GM18520 (cell line): Measurements from ENCODE around the gene RGS10.
A peak's percentile ranks its signal among the peaks of the same experiment; 100 is the strongest.
"Not testable (repeated sequence)": the region's sequence is repeated elsewhere in the genome, so short reads cannot be mapped to it uniquely, and the experiment has no call there.

Experiments used
- ATAC-seq: cut with Tn5 transposase; IDR thresholded peaks from one replicate; pipeline ENCODE4 v1.9.1; 2021; ENCODE audit not compliant: unreplicated experiment

RGS10 gene

DNA sequence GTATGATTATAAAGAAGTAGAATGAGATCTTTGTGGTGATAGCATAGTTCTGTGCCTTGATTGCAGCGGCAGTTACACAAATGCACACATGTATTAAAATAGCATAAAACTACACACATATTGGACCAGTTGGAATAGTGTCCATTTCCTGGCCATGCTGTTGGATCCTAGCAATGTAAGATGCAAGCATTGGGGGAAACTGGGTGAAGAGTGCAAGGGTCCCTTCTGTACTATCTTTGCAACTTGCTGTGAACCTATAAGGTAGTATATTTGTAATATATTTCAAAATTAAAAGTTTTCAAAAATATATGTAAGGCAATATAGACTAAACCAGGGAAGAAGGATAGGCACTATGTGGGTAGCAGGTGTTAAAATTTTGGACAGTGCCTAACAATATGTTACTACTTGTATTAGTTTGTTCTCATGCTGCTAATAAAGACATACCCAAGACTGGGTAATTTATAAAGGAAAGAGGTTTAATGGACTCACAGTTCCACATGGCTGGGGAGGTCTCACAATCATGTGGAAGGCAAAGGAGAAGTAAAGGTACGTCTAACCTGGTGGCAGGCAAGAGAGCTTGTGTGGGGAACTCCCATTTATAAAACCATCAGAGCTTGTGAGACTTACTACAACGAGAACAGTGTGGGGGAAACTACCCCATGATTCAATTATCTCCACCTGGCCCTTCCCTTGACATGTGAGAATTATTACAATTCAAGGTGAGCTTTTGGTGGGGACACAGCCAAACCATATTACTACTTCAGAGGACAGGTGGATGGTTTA is 71.4 kb downstream of the RGS10 start:
- no peak for ATAC-seq

DNA sequence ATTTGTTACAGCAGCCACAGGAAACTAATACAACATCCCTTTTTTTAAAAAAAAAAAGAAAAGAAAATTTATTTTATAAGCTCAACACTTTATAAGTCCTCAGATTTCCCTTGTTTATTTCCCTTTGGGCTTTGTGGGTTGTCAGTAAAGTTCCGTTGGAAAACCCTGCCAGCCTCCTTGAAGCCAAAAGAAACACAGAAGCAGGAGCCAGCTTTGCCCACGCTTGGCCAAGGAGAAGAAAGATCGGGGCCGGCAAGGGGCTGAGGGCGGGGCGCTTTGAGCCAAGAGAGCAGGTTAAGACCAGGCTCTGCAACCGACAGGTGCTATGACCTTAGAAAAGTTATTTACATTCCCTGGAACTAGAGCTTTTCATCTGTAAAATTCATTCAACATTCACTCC is 72.7 kb downstream of the RGS10 start:
- no peak for ATAC-seq

DNA sequence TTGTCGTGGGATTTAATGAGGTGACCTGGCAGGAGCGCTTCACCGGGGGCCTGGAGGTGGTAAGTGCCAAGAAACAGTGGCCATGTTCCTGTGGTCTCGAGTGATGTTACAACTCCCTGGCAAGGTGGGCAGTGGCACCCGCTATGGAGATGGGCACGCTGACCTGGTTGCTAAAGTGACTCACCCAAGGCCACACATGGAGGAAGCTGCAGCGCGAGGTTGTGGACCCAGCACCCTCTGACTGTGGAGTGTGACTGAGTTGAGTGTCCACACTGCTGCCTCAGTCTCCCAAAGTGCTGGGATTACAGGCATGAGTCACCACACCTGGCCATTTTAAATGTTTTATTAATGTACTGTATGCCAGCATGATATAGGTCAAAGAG is 73.2 kb downstream of the RGS10 start:
- ATAC-seq = no peak

DNA sequence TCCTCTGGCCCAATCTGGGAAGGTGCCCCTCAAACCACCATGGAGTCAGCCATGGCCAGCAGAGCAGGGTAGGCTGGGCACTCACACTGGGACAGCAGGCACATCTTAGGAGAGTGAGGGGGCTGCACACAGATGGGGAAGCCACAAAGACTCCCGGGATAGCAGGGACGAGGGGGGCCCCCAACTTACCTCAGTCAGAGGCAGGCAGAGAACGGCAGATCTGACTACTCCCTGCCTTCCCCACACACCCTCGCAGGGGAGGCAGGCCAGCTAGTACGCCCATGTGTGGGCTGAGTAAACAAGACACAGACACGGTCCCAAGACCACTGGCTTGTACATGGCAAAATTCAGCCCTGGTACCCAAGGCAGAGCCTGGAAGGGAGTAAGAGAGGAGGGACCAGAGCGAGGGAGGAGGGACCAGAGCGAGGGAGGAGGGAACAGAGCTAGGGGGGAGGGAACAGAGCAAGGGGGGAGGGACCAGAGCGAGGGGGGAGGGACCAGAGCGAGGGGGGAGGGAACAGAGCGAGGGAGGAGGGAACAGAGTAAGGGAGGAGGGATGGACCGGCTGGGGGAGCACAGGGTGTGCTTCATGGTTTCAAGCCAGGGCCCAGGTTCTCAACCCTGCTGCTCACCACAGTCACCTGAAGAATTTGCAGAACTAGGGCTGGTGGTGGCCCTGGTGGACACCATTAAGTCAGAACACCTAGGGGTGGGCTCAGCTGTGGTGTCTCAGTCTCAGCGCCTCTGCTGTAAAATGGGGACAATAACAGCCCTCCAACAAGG is 73.8 kb downstream of the RGS10 start:
- no peak for ATAC-seq

DNA sequence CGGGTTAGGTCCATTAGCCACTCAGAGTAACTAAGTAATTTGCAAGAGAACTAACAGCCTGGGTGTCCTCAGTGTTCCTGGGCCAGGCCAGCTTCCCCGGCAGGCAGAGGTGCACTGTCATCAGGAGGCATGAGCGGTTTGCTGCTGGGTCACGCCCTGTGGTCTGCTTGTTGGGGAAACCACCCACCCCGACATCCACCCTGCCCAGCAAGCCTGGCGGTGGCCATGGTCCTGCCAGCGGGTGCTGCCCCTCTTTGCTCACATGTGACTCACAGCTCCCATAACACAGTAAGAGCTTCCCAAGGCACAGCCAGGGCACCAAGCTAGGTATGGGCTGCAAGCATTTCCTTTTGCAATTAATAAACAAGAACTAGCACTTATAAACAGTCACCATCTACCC is 75.9 kb downstream of the RGS10 start:
- no peak for ATAC-seq

DNA sequence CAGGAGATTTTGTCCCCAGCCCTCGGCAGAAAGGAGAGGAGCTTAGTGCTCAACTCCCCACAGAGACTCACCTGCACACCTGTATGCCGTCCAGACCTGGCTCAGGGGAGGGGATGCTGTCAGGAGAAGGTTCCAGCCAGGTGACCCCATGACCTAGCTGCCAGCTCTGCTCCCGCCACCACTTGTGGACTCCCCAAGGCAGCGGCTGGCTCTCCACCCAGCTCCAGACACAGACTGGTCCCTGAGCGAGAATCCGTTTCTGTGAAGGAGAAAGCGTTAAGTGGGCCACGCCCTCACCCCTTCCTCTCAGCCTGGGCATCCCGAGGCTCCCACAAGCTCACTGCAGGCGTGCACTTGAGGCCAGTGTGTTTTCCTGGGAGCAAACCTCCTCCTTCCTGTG is 76.4 kb downstream of the RGS10 start:
- no peak for ATAC-seq

DNA sequence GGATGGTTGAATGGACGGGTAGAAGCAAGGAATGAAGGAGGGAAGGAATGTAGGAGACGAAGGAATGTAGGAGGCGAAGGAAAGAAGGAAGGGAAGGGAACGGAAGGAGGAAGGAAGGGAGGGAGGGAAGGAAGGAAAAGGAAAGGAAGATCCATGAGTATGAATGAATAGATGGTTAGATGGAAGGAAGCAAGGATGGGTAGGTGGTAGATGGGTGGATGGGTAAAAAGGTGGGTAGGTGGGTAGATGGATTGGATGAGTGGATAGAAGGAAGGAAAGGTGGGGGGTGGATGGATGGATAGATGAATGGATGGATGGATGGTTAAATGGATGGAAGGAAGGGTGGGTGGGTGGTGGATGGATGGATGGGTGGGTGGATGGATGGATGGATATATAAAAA is 77.4 kb downstream of the RGS10 start:
- no peak for ATAC-seq

DNA sequence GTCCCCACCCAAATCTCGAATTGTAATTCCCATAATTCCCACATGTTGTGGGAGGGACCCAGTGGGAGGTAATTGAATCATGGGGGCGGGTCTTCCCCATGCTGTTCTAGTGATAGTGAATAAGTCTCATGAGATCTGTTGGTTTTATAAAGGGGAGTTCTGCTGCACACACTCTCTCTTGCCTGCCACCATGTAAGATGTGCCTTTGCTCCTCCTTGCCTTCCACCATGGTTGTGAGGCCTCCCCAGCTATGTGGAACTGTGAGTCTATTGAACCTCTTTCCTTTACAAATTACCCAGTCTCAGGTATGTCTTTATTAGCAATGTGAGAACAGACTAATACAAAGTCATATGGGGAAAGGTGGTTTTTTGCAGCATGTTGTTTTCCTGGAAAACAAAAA is 79.3 kb downstream of the RGS10 start:
- not testable (repeated sequence) for ATAC-seq

DNA sequence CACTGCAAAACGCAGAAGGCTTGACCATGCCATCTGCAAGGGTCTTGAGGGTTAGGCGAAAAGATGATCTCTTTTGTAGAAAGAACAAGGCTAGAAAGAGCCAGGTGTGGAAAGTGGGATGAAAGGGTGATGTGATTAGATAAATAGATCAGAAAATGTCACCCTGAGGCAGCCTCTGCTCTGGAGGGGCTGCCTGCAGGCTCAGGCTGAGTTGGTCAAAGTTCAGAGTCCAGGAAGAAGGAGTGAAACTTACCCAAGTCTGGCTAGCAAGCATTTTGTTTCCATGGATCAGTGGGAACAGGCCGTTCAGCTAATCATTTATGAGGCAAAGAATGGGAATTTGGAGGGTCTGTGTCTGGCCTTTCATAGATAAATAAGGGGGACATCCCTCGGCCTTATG is 79.7 kb downstream of the RGS10 start:
- no peak for ATAC-seq

DNA sequence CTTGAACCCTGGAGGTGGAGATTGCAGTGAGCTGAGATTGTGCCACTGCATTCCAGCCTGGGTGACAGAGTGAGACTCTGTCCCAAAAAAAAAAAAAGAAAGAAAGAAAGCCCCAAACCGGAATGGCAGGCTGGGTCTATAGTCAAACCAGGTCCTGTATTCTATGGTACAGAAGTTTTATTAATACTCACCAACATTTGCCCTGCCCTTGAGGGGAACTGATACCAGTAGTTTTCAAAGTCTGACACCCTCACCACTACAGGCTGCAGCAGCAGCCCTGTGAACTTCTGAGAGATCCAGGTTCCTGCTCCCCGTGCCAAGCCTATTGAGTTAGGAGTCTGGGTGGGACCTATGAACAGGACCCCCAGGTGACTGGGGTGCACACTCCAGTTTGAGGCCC is 80.6 kb downstream of the RGS10 start:
- peak; percentile 63 for ATAC-seq

DNA sequence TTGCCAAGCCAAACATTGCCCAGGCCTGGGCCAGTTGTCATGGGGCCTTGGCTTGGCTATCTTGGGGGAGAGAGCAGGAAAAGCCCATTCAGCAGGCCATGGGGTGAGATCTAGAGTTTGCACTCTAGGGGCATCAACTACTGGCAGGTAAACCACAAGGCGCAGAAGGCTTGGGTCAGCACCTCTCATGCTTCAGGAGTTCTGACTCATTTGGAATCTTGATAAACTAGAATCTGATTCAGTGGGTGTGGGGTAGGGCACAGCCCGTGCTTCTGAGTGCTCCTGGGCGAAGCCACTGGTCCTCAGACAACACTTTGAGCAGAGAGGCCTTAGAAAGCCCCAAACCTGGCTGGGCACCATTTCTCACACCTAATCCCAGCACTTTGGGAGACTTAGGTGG is 81.1 kb downstream of the RGS10 start:
- ATAC-seq = peak; percentile 45

DNA sequence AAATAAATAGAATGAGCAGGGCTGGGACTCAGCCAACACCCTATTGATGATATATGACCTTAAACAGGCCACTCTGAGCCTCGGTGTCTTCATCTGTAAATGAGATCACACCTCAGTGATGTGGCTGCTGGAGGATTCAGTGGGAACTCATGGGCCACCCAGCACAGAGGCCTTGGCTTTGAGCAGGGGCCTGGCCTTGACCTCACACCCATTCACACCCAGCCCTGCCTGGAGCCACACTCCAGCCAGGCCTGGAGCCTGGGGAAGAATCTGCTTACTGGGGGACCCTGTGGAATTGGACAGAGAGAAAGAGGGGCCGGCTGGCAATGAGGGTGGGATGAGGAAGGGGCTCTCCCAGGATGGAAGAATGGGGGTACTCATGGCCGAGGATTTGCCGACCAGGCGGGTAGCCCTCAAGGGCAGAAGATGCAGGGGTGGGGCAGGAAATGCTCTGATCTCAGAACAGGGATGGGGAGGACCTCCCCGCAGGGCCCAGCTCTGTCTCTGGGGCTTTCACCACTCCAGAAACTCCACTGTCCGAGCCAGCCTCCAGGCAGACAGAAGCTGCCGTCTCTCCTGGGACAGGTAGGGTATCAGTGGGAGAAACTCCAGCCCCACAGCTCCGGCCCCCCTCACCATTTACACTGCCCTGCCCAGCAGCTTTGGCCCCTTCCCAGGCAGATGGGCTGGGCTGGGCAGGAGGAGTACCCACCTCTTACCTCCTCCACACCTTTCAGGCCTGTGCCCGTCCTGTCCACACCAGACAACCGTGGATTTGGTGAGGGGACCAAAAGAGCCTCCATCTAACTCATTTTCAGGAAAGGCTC is 81.9 kb downstream of the RGS10 start:
- no peak for ATAC-seq

DNA sequence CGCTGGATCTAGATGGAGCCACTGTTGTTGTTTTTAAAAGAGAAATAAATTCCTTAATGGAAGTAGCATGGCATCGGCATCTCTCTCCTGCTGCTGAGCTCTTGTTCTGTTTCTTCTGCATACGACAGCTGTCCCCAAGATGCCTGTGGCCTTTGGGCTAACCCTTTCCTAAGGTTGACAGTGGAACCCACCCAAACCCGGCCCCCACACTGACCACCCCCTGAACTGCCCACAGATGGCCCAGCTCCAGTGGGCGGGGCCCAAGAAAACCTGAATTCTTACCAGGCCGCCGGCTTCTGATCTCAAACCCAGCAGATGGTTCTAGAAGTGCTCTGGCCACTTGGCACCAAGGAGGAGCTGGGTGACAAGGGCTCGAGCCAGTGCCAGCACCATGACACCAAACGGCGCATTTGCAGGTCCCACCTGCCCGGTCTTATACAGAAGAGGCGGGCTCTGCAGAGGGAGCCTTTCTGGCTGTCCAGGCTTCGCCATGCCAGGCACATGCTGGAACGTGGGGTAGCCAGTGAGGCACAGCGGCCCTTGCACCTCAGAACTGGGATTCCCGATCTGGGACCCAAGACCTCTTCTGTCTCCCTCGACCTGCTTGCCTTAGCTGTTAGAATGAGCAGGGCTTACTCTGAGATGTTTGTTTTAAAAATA is 82.7 kb downstream of the RGS10 start:
- no peak for ATAC-seq

DNA sequence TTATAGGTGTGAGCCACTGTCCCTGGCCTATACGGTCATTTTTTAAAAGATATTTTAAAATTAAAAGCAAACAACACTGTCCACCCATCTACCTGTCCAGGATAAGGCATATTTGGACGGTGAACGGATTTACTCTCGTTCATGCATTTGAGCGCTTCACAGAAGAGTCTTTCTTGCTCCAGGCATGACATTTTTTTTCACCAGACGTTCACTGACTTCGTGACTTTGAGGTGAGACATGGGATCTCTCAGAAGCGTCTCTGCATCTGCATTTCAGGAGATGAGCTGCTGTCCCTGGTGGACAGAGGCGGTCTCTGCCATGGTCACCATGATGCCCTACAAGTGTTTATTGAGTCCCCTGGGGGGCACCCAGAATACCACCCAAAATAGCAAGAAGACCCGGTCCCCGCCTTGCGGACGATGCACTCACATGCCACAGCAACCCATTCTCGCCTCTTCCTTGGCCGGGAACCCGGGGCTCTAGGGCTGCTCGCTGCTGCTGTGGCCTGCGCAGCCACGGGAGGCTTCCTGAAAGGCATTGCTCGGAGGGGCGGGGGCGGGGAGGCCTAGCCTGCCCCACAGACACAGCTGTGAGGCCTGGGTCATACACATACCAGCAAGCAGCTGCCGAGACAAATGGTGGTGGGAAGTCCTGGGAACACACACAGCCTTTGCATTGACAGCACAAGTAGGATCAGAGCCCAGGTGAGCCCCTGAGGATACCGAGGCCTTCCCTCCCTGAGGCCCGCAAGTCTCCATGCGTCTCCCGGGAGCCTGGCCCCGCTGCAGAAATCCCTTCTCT is 84.4 kb downstream of the RGS10 start:
- ATAC-seq = no peak

DNA sequence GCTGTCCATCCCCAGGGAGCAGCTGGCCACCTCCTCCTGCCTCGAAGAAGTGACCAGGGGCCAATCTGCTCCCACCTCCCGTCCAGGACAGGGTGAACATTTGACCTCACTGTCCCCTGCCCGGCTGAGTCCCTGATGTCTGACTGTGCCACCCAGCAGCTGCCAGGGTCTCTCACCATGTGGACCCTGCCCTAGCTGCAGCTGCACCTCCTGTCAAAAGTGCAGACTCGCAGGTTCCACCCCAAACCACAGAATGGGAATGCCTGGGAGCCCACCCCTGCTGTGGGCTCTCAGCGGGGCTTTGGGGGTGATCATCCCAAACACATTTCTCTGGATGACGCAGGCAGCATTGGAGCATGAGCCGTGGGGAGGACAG is 86.1 kb downstream of the RGS10 start:
- no peak for ATAC-seq

DNA sequence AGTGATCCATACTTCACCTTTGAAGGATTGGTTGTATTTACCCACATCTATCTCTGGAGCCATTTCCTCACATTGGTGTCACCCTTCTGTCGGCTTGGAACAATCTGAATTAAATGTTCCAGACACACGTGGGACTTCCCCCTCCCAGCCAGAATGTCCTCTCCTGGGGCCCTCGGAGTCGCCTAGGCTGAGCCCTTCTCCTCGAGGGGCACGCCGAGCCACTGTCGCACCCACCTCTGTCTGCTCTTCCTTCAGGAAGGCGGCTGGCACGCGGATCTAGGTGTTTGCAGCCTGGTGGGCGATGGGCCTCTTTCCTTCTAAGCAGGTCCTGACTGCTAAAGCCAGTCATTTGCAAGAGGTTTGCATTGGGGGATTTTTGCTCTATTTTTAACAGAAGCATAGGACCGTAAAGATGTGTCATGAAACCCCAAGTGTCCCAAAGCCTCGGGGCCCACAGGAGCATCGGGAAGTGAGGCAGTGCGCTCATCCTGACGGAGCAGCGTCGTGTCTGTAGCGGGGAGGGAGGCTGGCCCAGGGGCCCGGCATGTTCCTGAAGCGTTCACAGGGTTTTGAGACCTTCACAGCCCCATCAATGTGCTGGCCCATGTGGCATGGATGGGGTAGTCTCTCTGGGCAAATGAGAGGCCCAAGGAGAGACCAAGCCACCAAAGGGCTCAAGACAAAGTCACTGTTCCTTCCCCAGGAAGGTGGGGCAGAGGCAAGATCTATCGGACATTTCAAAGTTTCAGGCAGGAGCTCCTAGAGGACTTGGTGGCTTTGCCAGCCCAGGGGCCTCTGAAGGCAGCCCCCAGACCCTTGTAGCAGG is 86.7 kb downstream of the RGS10 start:
- no peak for ATAC-seq

DNA sequence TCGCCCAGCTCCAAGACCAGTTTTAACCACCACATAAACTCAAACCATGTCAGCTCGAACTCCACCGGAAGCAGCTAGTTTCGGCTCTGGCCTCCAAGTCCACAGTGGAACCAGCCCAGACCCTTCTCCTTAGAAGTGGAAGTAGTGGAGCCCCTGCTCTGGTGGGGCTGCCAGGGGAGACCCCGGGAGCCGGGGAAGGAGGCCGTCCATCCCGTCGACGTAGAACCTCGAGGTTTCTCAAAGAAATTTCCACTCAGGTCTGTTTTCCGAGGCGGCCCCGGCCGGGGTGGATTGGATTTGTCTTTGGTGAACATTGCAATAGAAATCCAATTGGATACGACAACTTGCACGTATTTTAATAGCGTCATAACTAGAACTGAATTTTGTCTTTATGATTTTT is 87.5 kb downstream of the RGS10 start:
- ATAC-seq = no peak

DNA sequence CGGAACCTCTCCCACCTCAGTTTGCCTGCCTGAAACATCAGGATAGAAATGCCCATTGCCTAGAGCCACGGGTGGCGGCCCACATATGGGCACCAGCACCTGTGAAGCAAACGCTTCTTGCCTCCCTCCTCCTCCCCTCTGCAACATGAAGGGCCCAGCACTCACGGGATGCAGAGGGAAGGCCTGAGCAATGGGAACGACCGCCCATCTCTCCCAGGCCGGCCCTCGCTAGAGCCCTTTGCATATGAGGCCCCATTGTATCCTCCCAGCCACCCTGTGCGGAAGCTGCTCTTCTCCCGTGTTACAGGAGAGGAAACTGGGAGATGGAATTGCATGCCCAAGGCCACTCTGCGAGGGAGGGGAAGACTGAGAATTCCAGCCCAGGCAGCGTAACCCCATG is 88.2 kb downstream of the RGS10 start:
- ATAC-seq = no peak

DNA sequence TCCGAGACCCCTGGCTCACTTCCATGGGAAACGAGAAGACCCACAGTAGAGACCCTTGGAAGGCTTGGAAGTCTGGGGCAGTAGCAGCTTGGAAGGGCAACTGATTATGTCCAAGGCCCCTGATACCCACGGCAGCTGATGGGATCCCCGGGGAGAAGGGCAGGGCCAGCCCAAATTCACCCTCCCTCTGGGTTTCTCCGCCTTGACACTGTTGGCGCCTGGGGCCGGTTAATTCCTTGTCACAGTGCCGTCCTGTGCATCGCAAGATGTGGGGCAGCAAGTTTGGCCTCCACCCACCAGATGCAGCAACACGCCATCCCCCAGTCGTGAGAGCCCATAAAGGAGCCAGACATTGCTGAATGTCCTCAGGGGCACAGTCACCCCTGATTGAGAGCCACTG is 89.2 kb downstream of the RGS10 start:
- ATAC-seq = no peak

DNA sequence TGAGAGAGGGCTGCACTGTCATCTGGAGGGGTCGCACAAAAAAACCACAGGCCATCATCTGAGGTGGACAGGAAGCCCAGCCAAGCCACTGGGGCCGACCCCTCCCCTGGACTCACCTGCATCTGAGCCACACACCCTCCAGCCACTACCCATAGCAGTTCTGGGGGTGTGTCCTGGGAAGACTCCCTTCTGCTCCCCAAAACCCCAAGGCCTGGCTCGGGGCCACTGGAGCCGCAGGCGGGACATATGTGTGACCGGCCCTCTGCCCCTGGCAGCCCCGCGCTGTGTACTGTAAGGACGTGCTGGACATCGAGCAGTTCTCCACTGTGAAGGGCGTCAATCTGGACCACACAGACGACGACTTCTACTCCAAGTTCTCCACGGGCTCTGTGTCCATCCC is 90.1 kb downstream of the RGS10 start:
- no peak for ATAC-seq
